ENCODE results near the gene RARG. TPM values are rescaled to one million over a fixed set of nuclear protein-coding genes. Genes with fewer than 3 reads are reported as not detected.
"Not testable (repeated sequence)": the region's sequence is repeated elsewhere in the genome, so short reads cannot be mapped to it uniquely, and the experiment has no call there.

Gene RARG
- total RNA-seq, 1 donor from 2014 or later, result 18.0 TPM

- DNase-seq (ENCODE audit: low spot score), result no peak
Measured at GRCh38 chr12:53173085-53173715, 58.8 kb downstream of the RARG start.

GRCh38 chr12:53172352-53172751 lies 59.7 kb downstream of the RARG start:
- no peak for DNase-seq (ENCODE audit: low spot score)

DNA sequence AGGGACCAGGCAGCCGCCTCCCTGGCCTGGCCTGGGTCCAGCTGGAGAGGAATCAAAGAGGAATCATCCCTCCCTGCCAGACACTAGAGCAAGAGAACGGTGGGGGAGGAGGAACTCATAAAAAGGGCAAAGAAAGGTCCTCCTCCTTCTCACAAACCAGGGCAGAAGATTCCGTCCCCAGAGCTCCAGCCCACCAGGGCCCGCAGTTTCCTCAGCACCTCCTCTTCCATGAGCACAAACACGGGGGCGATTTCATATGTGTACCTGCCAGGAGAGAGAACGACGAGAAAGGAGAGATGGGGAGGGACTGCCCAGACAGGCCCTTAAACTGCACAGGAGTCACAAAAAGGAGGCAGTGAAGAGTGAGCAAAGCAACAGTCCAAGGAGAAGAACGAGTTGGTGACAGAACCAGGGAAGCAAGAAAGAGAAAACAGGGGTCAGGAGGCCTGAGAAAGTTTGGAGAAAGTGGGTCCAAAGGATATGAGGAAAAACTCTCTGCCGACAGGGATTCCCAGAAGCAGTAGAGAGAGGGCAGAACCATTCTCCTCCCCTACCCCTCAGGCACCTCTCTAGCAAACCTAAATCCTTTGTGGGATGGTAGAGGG lies 60.2 kb downstream of the RARG start:
- no peak for DNase-seq (ENCODE audit: low spot score)

GRCh38 chr12:53170876-53171724 lies 60.9 kb downstream of the RARG start:
- DNase-seq (ENCODE audit: low spot score), result no peak

DNA sequence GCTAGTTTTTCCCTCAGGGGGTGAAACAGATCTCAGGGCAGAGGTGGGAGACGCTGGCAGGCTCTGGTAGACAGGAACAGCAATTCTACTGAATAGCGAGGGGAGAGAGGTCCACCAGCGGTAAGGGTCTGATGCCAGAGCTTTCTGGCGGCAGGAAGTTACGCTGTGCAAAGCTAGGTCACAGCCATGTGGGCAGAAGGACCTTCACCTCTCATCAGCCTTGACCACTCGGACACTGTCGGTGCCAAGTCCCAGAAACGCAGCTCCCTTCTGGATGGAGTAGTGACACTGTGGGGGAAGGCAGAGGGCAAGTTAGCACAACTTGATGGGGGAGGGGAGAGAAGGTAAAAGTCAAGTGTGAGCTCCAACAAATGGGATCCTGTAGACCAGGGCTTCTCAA lies 61.8 kb downstream of the RARG start:
- DNase-seq (ENCODE audit: low spot score), result no peak

- peak; percentile 51 for DNase-seq (ENCODE audit: low spot score)
Measured at GRCh38 chr12:53169644-53170043, 62.4 kb downstream of the RARG start.

DNA sequence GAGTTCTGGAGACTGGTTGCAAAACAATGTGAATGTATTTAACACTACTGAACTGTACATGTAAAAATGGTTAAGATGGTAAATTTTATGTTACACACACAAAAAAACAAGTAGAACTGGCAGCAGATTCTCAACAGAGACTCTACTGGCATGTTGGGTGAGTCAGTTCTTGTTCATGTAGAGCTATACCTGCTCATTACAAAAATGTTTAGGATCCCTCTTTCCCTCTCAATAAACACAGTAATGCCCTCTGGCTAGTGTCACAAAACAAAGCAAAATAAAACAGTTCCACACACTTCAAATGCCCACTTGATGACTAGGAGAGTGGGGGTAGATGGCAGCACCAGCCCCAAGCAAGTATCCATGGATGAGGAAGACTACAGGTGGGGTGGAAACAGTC lies 65.2 kb downstream of the RARG start:
- no peak for DNase-seq (ENCODE audit: low spot score)

DNA sequence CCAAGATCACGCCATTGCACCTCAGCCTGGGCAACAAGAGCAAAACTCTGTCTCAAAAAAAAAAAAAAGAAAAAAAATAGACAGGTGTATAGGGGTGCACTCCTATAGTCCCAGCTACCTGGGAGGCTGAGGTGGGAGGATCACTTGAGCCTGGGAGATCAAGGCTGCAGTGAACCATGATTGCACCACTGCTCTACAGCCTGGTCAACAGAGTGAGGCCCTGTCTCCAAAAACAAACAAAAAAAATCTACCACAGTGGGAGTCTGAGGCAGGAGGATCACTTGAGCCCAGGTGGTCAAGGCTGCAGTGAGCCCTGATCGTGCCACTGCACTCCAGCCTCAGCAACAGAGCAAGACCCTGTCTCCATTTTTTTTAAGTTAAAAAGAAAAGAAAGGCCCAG lies 69.0 kb downstream of the RARG start:
- DNase-seq (ENCODE audit: low spot score), result not testable (repeated sequence)

GRCh38 chr12:53161119-53161911 lies 70.7 kb downstream of the RARG start:
- no peak for DNase-seq (ENCODE audit: low spot score)

DNA sequence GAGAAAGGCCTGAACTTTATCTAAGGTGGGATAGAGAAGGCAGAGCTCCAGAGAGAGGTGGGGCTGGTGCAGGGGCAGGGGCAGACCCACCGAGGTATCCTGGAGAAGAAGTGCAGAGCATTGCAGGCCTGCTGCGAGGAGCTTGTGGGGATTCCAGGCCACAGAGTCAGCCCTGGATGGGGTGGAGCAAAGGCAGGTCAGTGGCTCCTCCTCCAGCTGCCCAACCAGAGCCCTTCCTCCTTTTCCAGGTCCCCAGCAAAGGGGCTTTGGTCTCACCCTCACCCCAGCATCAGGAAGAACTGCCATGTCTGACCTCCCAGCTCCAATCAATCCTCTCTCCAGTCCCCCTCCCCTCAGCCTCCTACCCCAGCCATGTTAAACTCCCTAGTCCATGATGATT lies 71.3 kb downstream of the RARG start:
- DNase-seq (ENCODE audit: low spot score), result no peak

Other genes starting within 250 kb of the RARG start
- gene EIF4B, start 225.8 kb downstream of the RARG start, total RNA-seq, result 393 TPM
- 210 TPM for gene TNS2, start 182.1 kb downstream of the RARG start, total RNA-seq
- 46.2 TPM for gene SPRYD3, start 152.8 kb downstream of the RARG start, total RNA-seq
- 195 TPM for gene IGFBP6, start 134.5 kb downstream of the RARG start, total RNA-seq
- gene SOAT2, start 128.7 kb downstream of the RARG start, total RNA-seq, result not detected
- gene ZNF740, start 51.5 kb downstream of the RARG start, total RNA-seq, result 39.7 TPM
- 296 TPM for gene CSAD, start 51.3 kb downstream of the RARG start, total RNA-seq
- gene ITGB7, start 25.0 kb downstream of the RARG start, total RNA-seq, result 2.3 TPM
- 0.67 TPM for gene ESPL1, start 36.1 kb upstream of the RARG start, total RNA-seq
- gene PFDN5, start 63.3 kb upstream of the RARG start, total RNA-seq, result 371 TPM
- gene MYG1, start 67.5 kb upstream of the RARG start, total RNA-seq, result 41.4 TPM
- gene AAAS, start 89.4 kb upstream of the RARG start, total RNA-seq, result 36.4 TPM
- gene SP7, start 104.1 kb upstream of the RARG start, total RNA-seq, result not detected
- gene SP1, start 148.0 kb upstream of the RARG start, total RNA-seq, result 60.5 TPM
- gene AMHR2, start 191.6 kb upstream of the RARG start, total RNA-seq, result not detected
- gene PRR13, start 209.5 kb upstream of the RARG start, total RNA-seq, result 119 TPM
- 722 TPM for gene PCBP2, start 219.9 kb upstream of the RARG start, total RNA-seq

Measured in mesenteric fat pad (tissue), 1 donor.